ENCODE data around the gene ASB18. TPM values are rescaled to one million over a fixed set of nuclear protein-coding genes. Genes with fewer than 3 reads are reported as not detected.

ASB18 gene
- total and polyA plus RNA-seq, 2 of the 4 experiments (the other 2 are of a cell fraction): not detected

- TF ChIP-seq SMC3 (IDR thresholded peaks at IDR 0.05; ENCODE audit: low read depth, low read length) (no peak), BHLHE40 (IDR thresholded peaks at IDR 0.05; ENCODE audit: low read depth, low read length) (no peak)
These were observed 2.8 kb downstream of the ASB18 start for GRCh38 chr2:236261452-236261851.

More at GRCh38 chr2:236261452-236261851, 2.8 kb downstream of the ASB18 start:
- no peak overlapping the region for H2AK9ac ChIP-seq (replicated peaks; ENCODE audit: low read depth, low read length, poor library complexity)
- no peak overlapping the region for H3K27ac ChIP-seq (ENCODE audit: insufficient read depth, low read length)
- H2BK5ac ChIP-seq (ENCODE audit: low read depth, low read length, poor library complexity, severe bottlenecking): no peak overlapping the region
- H3K4ac ChIP-seq (ENCODE audit: low read depth, low read length): no peak overlapping the region
- DNase-seq: no peak
- H3K79me1 ChIP-seq (ENCODE audit: low read depth in 1 of 2, low read length in 2 of 2): no peaks in the 10 kb centered on the region
- no peak overlapping the region for H4K5ac ChIP-seq (ENCODE audit: low read depth, low read length)
- H2BK15ac ChIP-seq (ENCODE audit: low read depth, low read length): no peak overlapping the region
- no peaks in the 10 kb centered on the region for H3K4me1 ChIP-seq (ENCODE audit: control insufficient read depth, insufficient read depth, low read length)
- H2BK120ac ChIP-seq (ENCODE audit: low read depth, low read length): no peak overlapping the region
- dilution Hi-C loops (cut with HindIII; ENCODE audit: low sequenced_read_pairs, unreplicated experiment): no loop called here
- H2AK5ac ChIP-seq (ENCODE audit: low read depth, low read length): no peak overlapping the region
- H3K4me2 ChIP-seq (ENCODE audit: low read depth, low read length): no peak overlapping the region
- no peaks in the 10 kb centered on the region for H3K9me1 ChIP-seq (ENCODE audit: insufficient read depth, low read length)
- H3K9ac ChIP-seq (ENCODE audit: low read depth, low read length): no peak overlapping the region
- no peak for ATAC-seq (ENCODE audit: low read depth)
- H3K27me3 ChIP-seq (ENCODE audit: control insufficient read depth, insufficient read depth, low read length): peaks cover 5% of the 10 kb centered on the region
- no peak overlapping the region for H3K18ac ChIP-seq (ENCODE audit: low read depth, low read length)
- intact Hi-C loops (cut with micrococcal nuclease): no loop called here
- no peak overlapping the region for H2AFZ ChIP-seq (replicated peaks; ENCODE audit: low read length, poor library complexity)
- BruUV-seq (replicated peaks): no TSS peak
- H3K56ac ChIP-seq (ENCODE audit: extremely low read depth, insufficient read depth, low read length): no peak overlapping the region
- H3K36me3 ChIP-seq (ENCODE audit: control insufficient read depth, insufficient read depth, low read length): no peaks in the 10 kb centered on the region
- in situ Hi-C loops (cut with MboI; ENCODE audit: low sequenced_read_pairs): no loop called here
- H3K14ac ChIP-seq (replicated peaks; ENCODE audit: low read depth, low read length): no peak overlapping the region
- no peak overlapping the region for H3K4me3 ChIP-seq (ENCODE audit: insufficient read depth, low read depth, low read length)
- CTCF ChIA-PET: no interaction called here
- POLR2A ChIA-PET (ENCODE audit: unreplicated experiment): no interaction called here
- no peaks in the 10 kb centered on the region; the same call in 1 of the 2 replicates for H3K9me3 ChIP-seq (ENCODE audit: control insufficient read depth, insufficient read depth, low read length)
- no CpG with 5 or more reads among the region's 7 CpGs for WGBS, 2 experiments (ENCODE audit: extremely low coverage in 2 of 2, insufficient read length in 1 of 2)
- H2BK20ac ChIP-seq (ENCODE audit: low read depth, low read length): no peak overlapping the region
- no peak overlapping the region for H4K8ac ChIP-seq (ENCODE audit: low read depth in 2 of 2, low read length in 2 of 2)
- no peak overlapping the region for H3K23ac ChIP-seq (ENCODE audit: low read depth, low read length)
- no peak overlapping the region for H4K91ac ChIP-seq (ENCODE audit: insufficient read depth, low read depth, low read length)
- H4K20me1 ChIP-seq (ENCODE audit: insufficient read depth, low read length): no peaks in the 10 kb centered on the region
